HCT116 (cell line): Measurements from ENCODE around the gene NUMA1. TPM values are rescaled to one million over a fixed set of nuclear protein-coding genes. Genes with fewer than 3 reads are reported as not detected.

Experiments
- ATAC-seq: fragments of 200-7000 bp; cut with Tn5 transposase; 2 replicates; pipeline ENCODE4 v1.9.1; 2020; ENCODE audit warnings: mild to moderate bottlenecking, moderate library complexity
- BruUV-seq: library from RNA; stranded (reverse); fragments of 400-500 nt; replicated peaks from 2 replicates; lab custom pipeline; 2021; lab: Mats Ljungman, UMichigan
- CTCF ChIA-PET: fragments of 300-600 bp; sonication (Branson Sonifier 250); formaldehyde crosslinking; loops from one replicate; lab custom pipeline; 2021; ENCODE audit warnings: antibody characterized with exemption; lab: Charles Lee
- POLR2A ChIA-PET: fragments of 300-600, 350-600 bp; sonication (Branson Sonifier 250); formaldehyde crosslinking; loops from one replicate; lab custom pipeline; 2021; ENCODE audit warnings: antibody characterized with exemption; lab: Charles Lee
- RAD21 ChIA-PET, 2 experiments: fragments of 300-600 bp; sonication (Branson Sonifier 250); formaldehyde crosslinking; loops; one replicate each; lab custom pipeline; 2023; ENCODE audit warnings: low total read pairs in 2 of 2; ENCODE audit not compliant: uncharacterized antibody in 2 of 2, unreplicated experiment in 2 of 2, low non-redundant PET in 1 of 2; lab: Charles Lee
- DNase-seq: peaks from one replicate; pipeline ENCODE4 v3.0.0-alpha.2; 2010; ENCODE audit warnings: low read depth, low spot score
- H2AFZ ChIP-seq: fragments of 200-600 bp; shearing (Covaris generic), sonication (generic); 2 replicates; pipeline ENCODE4 v1.6.1; 2017; ENCODE audit warnings: low read depth, mixed run types, mixed read lengths, antibody characterized with exemption, low read length; ENCODE audit not compliant: poor library complexity, severe bottlenecking
- H3K27ac ChIP-seq: 2 replicates; pipeline ENCODE4 v1.5.1; 2012; ENCODE audit warnings: low read depth, low read length
- H3K27me3 ChIP-seq: fragments of 200-600 bp; sonication (generic); 2 replicates; pipeline ENCODE4 v1.6.1; 2016; ENCODE audit warnings: mixed run types, low read length, mixed read lengths; ENCODE audit not compliant: insufficient read depth
- H3K36me3 ChIP-seq, 2 experiments: fragments of 200-500 bp in 1 of 2; fragments of 200-600 bp in 1 of 2; sonication (Bioruptor generic) in 1 of 2; sonication (generic) in 1 of 2; 2 replicates each; pipeline versions ENCODE4 v1.5.1 to v1.6.1; 2014 to 2016; ENCODE audit warnings: low read length in 2 of 2, inconsistent platforms in 1 of 2, mixed read lengths in 1 of 2, mixed run types in 1 of 2; ENCODE audit not compliant: insufficient read depth in 2 of 2, control insufficient read depth in 1 of 2
- H3K4me1 ChIP-seq, 2 experiments: fragments of 200-600 bp in 1 of 2; sonication (generic) in 1 of 2; 2 replicates each; pipeline versions ENCODE4 v1.5.1 to v1.6.1; 2012 to 2017; ENCODE audit warnings: low read length in 2 of 2, inconsistent platforms in 1 of 2, mild to moderate bottlenecking in 1 of 2, mixed read lengths in 1 of 2, mixed run types in 1 of 2, moderate library complexity in 1 of 2; ENCODE audit not compliant: insufficient read depth in 2 of 2, control insufficient read depth in 1 of 2
- H3K4me2 ChIP-seq: fragments of 200-600 bp; sonication (generic); 2 replicates; pipeline ENCODE4 v1.6.1; 2017; ENCODE audit warnings: mixed run types, low read length, mixed read lengths
- H3K4me3 ChIP-seq, 2 experiments: fragments of 200-600 bp in 1 of 2; sonication (generic) in 1 of 2; replicated peaks in 1 of 2; 2 replicates each; pipeline ENCODE4 v1.5.1; 2011 to 2016; ENCODE audit warnings: low read length in 2 of 2, control low read depth in 1 of 2, low read depth in 1 of 2, mild to moderate bottlenecking in 1 of 2, mixed read lengths in 1 of 2, mixed run types in 1 of 2
- H3K79me2 ChIP-seq: fragments of 200-600 bp; sonication (generic); 2 replicates; pipeline ENCODE4 v1.6.1; 2017; ENCODE audit warnings: mild to moderate bottlenecking, mixed run types, low read length, moderate library complexity, mixed read lengths; ENCODE audit not compliant: insufficient read depth
- H3K9ac ChIP-seq: fragments of 200-600 bp; sonication (generic); 2 replicates; pipeline ENCODE4 v1.6.1; 2016; ENCODE audit warnings: low read length, mixed read lengths
- H3K9me2 ChIP-seq: fragments of 200-600 bp; sonication (generic), shearing (Covaris generic); 2 replicates; pipeline ENCODE4 v1.6.1; 2017; ENCODE audit warnings: mixed run types, mild to moderate bottlenecking, moderate library complexity; ENCODE audit not compliant: insufficient read depth
- H3K9me3 ChIP-seq, 2 experiments: fragments of 200-500 bp in 1 of 2; fragments of 200-600 bp in 1 of 2; sonication (Bioruptor generic) in 1 of 2; sonication (generic) in 1 of 2; 2 replicates each; pipeline ENCODE4 v1.6.1; 2014 to 2017; ENCODE audit warnings: low read length in 2 of 2, mixed read lengths in 2 of 2, inconsistent platforms in 1 of 2, low read depth in 1 of 2, mild to moderate bottlenecking in 1 of 2, mixed run types in 1 of 2, moderate library complexity in 1 of 2; ENCODE audit not compliant: control insufficient read depth in 1 of 2, insufficient read depth in 1 of 2
- H4K20me1 ChIP-seq: fragments of 200-600 bp; sonication (generic), shearing (Covaris generic); 2 replicates; pipeline ENCODE4 v1.6.1; 2017; ENCODE audit warnings: mixed run types, mild to moderate bottlenecking, moderate library complexity; ENCODE audit not compliant: insufficient read depth
- ELF1 ChIP-seq: IDR thresholded peaks from 2 replicates; pipeline ENCODE4 v1.6.1; 2012; ENCODE audit warnings: low read depth, borderline replicate concordance
- EZH2phosphoT487 ChIP-seq: fragments of 200-600 bp; IDR thresholded peaks from 2 replicates; pipeline ENCODE4 v1.6.1; 2018; ENCODE audit warnings: antibody characterized with exemption, borderline replicate concordance
- ZNF274 ChIP-seq: fragments of 200-500 bp; sonication (Bioruptor generic); IDR thresholded peaks from 2 replicates; pipeline ENCODE4 v1.6.1; 2014; ENCODE audit warnings: mild to moderate bottlenecking, low read depth, low read length, inconsistent platforms
- intact Hi-C: fragments of 100-400 bp; cut with micrococcal nuclease; formaldehyde crosslinking; loops from 2 replicates; pipeline ENCODE4 v1.10.0; 2022
- total RNA-seq: library from RNA; stranded (reverse); gene quantifications from one replicate; pipeline ENCODE4 v1.2.1, GENCODE V29; 2021; ENCODE audit not compliant: unreplicated experiment
- TF ChIP-seq, protein P1 (sequence below): IDR thresholded peaks from 2 replicates; pipeline ENCODE4 v1.6.1; 2012; ENCODE audit warnings: low read depth

NUMA1 gene
- total RNA-seq, 1 experiment from 2014 or later = 133 TPM

DNA sequence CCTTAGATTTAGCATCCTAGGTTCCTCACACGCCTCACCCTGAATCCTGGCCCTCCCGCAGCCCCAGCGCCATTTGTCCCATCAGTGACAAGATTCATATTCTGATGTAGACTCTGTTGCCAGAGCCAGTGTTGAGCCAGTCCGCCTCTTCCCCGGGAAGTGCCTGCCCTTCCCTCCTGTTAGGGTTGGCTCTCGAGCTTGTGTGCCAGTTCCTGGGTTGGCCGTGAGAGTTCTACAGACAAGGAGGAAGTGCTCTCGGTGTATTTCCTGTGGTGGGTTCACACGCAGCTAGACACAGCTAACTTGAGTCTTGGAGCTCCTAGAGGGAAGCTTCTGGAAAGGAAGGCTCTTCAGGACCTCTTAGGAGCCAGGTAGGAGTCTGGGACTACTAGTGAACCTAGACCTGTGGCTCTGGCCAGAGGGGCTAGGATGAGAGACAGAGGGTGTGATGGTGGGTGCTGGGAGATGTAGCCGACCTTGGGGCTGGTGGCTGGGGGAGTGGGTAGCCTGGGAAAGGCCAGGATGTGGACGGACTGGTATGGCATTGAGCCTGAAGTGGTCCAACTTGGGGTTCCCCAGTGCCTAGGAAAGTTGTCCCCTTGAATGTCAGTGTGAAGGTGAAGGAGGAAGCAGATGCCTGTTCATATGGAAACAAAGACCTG lies 81.6 kb downstream of the NUMA1 start, which contains the start of gene IL18BP:
Gene IL18BP, plus strand, starts transcription at position 261 of the 662 bp plus-strand sequence. CDS start 1,076 bp downstream, outside the sequence.
- DNase-seq (no peak), ATAC-seq (no peak)
- ChIA-PET POLR2A (no interaction called here), CTCF (interaction anchor here (1.6 kb wide), 1 partner anchor 27 kb away, joined by 3 read pairs; no protein-coding TSS in a partner anchor), RAD21 (no interaction called here)
- no peak for TF ChIP-seq EZH2phosphoT487
- TF ChIP-seq ZNF274 = no peak
- TF ChIP-seq, protein P1, sequence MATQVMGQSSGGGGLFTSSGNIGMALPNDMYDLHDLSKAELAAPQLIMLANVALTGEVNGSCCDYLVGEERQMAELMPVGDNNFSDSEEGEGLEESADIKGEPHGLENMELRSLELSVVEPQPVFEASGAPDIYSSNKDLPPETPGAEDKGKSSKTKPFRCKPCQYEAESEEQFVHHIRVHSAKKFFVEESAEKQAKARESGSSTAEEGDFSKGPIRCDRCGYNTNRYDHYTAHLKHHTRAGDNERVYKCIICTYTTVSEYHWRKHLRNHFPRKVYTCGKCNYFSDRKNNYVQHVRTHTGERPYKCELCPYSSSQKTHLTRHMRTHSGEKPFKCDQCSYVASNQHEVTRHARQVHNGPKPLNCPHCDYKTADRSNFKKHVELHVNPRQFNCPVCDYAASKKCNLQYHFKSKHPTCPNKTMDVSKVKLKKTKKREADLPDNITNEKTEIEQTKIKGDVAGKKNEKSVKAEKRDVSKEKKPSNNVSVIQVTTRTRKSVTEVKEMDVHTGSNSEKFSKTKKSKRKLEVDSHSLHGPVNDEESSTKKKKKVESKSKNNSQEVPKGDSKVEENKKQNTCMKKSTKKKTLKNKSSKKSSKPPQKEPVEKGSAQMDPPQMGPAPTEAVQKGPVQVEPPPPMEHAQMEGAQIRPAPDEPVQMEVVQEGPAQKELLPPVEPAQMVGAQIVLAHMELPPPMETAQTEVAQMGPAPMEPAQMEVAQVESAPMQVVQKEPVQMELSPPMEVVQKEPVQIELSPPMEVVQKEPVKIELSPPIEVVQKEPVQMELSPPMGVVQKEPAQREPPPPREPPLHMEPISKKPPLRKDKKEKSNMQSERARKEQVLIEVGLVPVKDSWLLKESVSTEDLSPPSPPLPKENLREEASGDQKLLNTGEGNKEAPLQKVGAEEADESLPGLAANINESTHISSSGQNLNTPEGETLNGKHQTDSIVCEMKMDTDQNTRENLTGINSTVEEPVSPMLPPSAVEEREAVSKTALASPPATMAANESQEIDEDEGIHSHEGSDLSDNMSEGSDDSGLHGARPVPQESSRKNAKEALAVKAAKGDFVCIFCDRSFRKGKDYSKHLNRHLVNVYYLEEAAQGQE = no peak
- TF ChIP-seq ELF1 = no peak
- Histone ChIP-seq H4K20me1 (no peaks in the 10 kb centered on the region), H3K27me3 (no peaks in the 10 kb centered on the region), H3K36me3 (peaks cover 4 to 5% of the 10 kb centered on the region in 2 experiments; a peak in 3 of 4 replicates), H2AFZ (no peak within 1 kb of the TSS), H3K27ac (no peak within 1 kb of the TSS), H3K4me1 (no peaks in the 10 kb centered on the region), H3K9ac (no peak within 1 kb of the TSS), H3K4me2 (no peak within 1 kb of the TSS), H3K9me3 (no peaks in the 10 kb centered on the region), H3K79me2 (no peaks in the 10 kb centered on the region), H3K9me2 (no peaks in the 10 kb centered on the region), H3K4me3 (no peak within 1 kb of the TSS)
- BruUV-seq = no TSS peak
- intact Hi-C loops = no loop called here
